Large intestine (tissue), 3 donors: ENCODE results near the gene MXRA7. TPM values are rescaled to one million over a fixed set of nuclear protein-coding genes. Genes with fewer than 3 reads are reported as not detected.

Experiments
- DNase-seq, 2 donors: peaks; one replicate each; pipeline versions ENCODE4 v3.0.0 to v3.0.0-alpha.2; 2013
- H3K27ac ChIP-seq: one replicate; pipeline ENCODE4 v1.5.1; 2013; ENCODE audit warnings: low read length
- H3K27me3 ChIP-seq: 2 replicates; pipeline ENCODE4 v1.6.1; 2013; ENCODE audit warnings: low read length; ENCODE audit not compliant: control insufficient read depth, insufficient read depth
- H3K36me3 ChIP-seq: 2 replicates; pipeline ENCODE4 v1.6.1; 2013; ENCODE audit warnings: low read length; ENCODE audit not compliant: control insufficient read depth, insufficient read depth
- H3K4me1 ChIP-seq: one replicate; pipeline ENCODE4 v1.6.1; 2013; ENCODE audit warnings: low read length; ENCODE audit not compliant: control insufficient read depth, insufficient read depth
- H3K4me3 ChIP-seq: one replicate; pipeline ENCODE4 v1.5.1; 2013; ENCODE audit warnings: low read length
- H3K9me3 ChIP-seq: one replicate; pipeline ENCODE4 v1.6.1; 2013; ENCODE audit warnings: mild to moderate bottlenecking, low read depth, low read length, moderate library complexity; ENCODE audit not compliant: control insufficient read depth
- WGBS: methylation state at CpG from one replicate; pipeline ENCODE4 v1.1.5; 2013; ENCODE audit warnings: low lambda C conversion rate; ENCODE audit not compliant: insufficient coverage; 5-methylcytosine and 5-hydroxymethylcytosine counted together
- polyA plus RNA-seq: library from polyadenylated mRNA; unstranded; fragments of 120-200 nt; gene quantifications from one replicate; pipeline ENCODE4 v1.2.1, GENCODE V29; 2013

The MXRA7 gene
- polyA plus RNA-seq, 1 donor: 55.5 TPM

- no peak for DNase-seq
- Histone ChIP-seq H3K4me1 (peaks cover 33% of the 10 kb centered on the region), H3K27ac (peak overlapping the region; percentile 94), H3K36me3 (no peaks in the 10 kb centered on the region), H3K9me3 (no peaks in the 10 kb centered on the region), H3K27me3 (no peaks in the 10 kb centered on the region), H3K4me3 (no peak overlapping the region)
- no CpG with 5 or more reads among the region's 9 CpGs for WGBS
Observed at GRCh38 chr17:76670718-76671122, 40.0 kb downstream of the MXRA7 start.

- DNase-seq: peak in 1 of 2 donors; percentile 57
- H3K27ac ChIP-seq: peak overlapping the region; percentile 94
- no peaks in the 10 kb centered on the region for H3K36me3 ChIP-seq
- H3K9me3 ChIP-seq: no peaks in the 10 kb centered on the region
- no peak overlapping the region for H3K4me3 ChIP-seq
- peaks cover 33% of the 10 kb centered on the region for H3K4me1 ChIP-seq
- no peaks in the 10 kb centered on the region for H3K27me3 ChIP-seq
- 92% methylated on average over 2 of the region's 9 CpGs for WGBS
Observed at GRCh38 chr17:76670020-76670717, 40.6 kb downstream of the MXRA7 start.

- no peaks in the 10 kb centered on the region for H3K36me3 ChIP-seq
- H3K9me3 ChIP-seq: no peaks in the 10 kb centered on the region
- 90% methylated on average over 2 of the region's 14 CpGs for WGBS
- no peak overlapping the region for H3K4me3 ChIP-seq
- H3K27me3 ChIP-seq: no peaks in the 10 kb centered on the region
- H3K27ac ChIP-seq: no peak overlapping the region
- no peak for DNase-seq
- peaks cover 22% of the 10 kb centered on the region for H3K4me1 ChIP-seq
Observed at GRCh38 chr17:76667786-76668453, 42.8 kb downstream of the MXRA7 start.

GRCh38 chr17:76667491-76667755 is 43.3 kb downstream of the MXRA7 start:
- no peaks in the 10 kb centered on the region for H3K36me3 ChIP-seq
- no peak for DNase-seq
- H3K4me1 ChIP-seq: peaks cover 18% of the 10 kb centered on the region
- H3K27ac ChIP-seq: no peak overlapping the region
- WGBS: no CpG with 5 or more reads among the region's 2 CpGs
- no peaks in the 10 kb centered on the region for H3K9me3 ChIP-seq
- no peak overlapping the region for H3K4me3 ChIP-seq
- no peaks in the 10 kb centered on the region for H3K27me3 ChIP-seq

- no peaks in the 10 kb centered on the region for H3K27me3 ChIP-seq
- DNase-seq: no peak
- no peaks in the 10 kb centered on the region for H3K36me3 ChIP-seq
- no peaks in the 10 kb centered on the region for H3K9me3 ChIP-seq
- 60% methylated on average over 1 of the region's 3 CpGs for WGBS
- no peak overlapping the region for H3K27ac ChIP-seq
- no peak overlapping the region for H3K4me3 ChIP-seq
- H3K4me1 ChIP-seq: peaks cover 20% of the 10 kb centered on the region
Observed at GRCh38 chr17:76660656-76661042, 50.1 kb downstream of the MXRA7 start.

- no peaks in the 10 kb centered on the region for H3K27me3 ChIP-seq
- peak overlapping the region; percentile 25 for H3K27ac ChIP-seq
- peak in 1 of 2 donors; percentile 78 for DNase-seq
- H3K9me3 ChIP-seq: no peaks in the 10 kb centered on the region
- WGBS: 24% methylated on average over 2 of the region's 13 CpGs
- no peaks in the 10 kb centered on the region for H3K36me3 ChIP-seq
- no peak overlapping the region for H3K4me3 ChIP-seq
- peaks cover 20% of the 10 kb centered on the region for H3K4me1 ChIP-seq
Observed at GRCh38 chr17:76659928-76660655, 50.7 kb downstream of the MXRA7 start.

GRCh38 chr17:76658242-76658662 is 52.5 kb downstream of the MXRA7 start:
- WGBS: 20% methylated on average over 1 of the region's 5 CpGs
- Histone ChIP-seq H3K9me3 (no peaks in the 10 kb centered on the region), H3K36me3 (no peaks in the 10 kb centered on the region), H3K27ac (peak overlapping the region; percentile 33), H3K27me3 (no peaks in the 10 kb centered on the region), H3K4me1 (peaks cover 20% of the 10 kb centered on the region), H3K4me3 (no peak overlapping the region)
- peak in 1 of 2 donors; percentile 69 for DNase-seq

- 73% methylated on average over 3 of the region's 8 CpGs for whole genome bisulfite sequencing
- Histone ChIP-seq H3K27ac (peak overlapping the region; percentile 33), H3K27me3 (no peaks in the 10 kb centered on the region)
Observed at GRCh38 chr17:76657505-76658241, 53.1 kb downstream of the MXRA7 start.

GRCh38 chr17:76654408-76654807 is 56.4 kb downstream of the MXRA7 start:
- no peak for DNase-seq
- Histone ChIP-seq H3K4me1 (peaks cover 16% of the 10 kb centered on the region), H3K36me3 (no peaks in the 10 kb centered on the region), H3K9me3 (no peaks in the 10 kb centered on the region), H3K27me3 (no peaks in the 10 kb centered on the region), H3K4me3 (no peak overlapping the region), H3K27ac (no peak overlapping the region)
- no CpG with 5 or more reads among the region's 1 CpG for WGBS

More at GRCh38 chr17:76657505-76658241, 53.1 kb downstream of the MXRA7 start:
- no peaks in the 10 kb centered on the region for H3K9me3 ChIP-seq
- H3K4me3 ChIP-seq: no peak overlapping the region
- DNase-seq: no peak
- H3K4me1 ChIP-seq: peaks cover 20% of the 10 kb centered on the region
- H3K36me3 ChIP-seq: no peaks in the 10 kb centered on the region

- H3K27ac ChIP-seq: no peak overlapping the region
- DNase-seq: peak in 1 of 2 donors; percentile 55
- peaks cover 4% of the 10 kb centered on the region for H3K9me3 ChIP-seq
- H3K4me1 ChIP-seq: peaks cover 6% of the 10 kb centered on the region
- H3K36me3 ChIP-seq: no peaks in the 10 kb centered on the region
- H3K4me3 ChIP-seq: no peak overlapping the region
- WGBS: no CpG with 5 or more reads among the region's 5 CpGs
- H3K27me3 ChIP-seq: no peaks in the 10 kb centered on the region
Observed at GRCh38 chr17:76650504-76650903, 60.3 kb downstream of the MXRA7 start.
